NCI-H2196 treated with DMSO at 0.1 percent for 48 hours (cell line): Measurements from ENCODE around the gene DNM1L.
"Not testable (repeated sequence)": the region's sequence is repeated elsewhere in the genome, so short reads cannot be mapped to it uniquely, and the experiment has no call there.

Source experiments
- DNase-seq: peaks from one replicate; lab custom pipeline; 2025; ENCODE audit not compliant: unreplicated experiment; lab: John Stamatoyannopoulos, UW

DNM1L gene

DNA sequence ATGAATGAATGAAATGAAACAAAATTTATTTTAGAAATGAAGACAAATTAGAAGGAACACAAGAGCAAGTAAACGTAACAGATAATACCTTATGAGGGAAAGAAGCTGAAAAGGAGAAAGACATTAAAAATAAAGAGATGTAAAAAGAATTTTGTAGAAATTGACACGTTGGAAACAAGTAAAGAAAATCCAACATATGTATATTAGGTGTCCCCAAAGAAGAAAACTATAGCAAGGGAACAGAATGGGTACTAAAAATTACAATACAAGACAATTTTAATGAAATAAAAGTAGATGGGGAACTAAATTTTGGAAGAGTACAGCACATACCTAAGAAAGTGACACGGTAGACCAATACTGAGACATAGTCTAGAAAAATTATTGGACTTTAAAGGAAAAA lies 16.7 kb downstream of the DNM1L start:
- no peak for DNase-seq

DNA sequence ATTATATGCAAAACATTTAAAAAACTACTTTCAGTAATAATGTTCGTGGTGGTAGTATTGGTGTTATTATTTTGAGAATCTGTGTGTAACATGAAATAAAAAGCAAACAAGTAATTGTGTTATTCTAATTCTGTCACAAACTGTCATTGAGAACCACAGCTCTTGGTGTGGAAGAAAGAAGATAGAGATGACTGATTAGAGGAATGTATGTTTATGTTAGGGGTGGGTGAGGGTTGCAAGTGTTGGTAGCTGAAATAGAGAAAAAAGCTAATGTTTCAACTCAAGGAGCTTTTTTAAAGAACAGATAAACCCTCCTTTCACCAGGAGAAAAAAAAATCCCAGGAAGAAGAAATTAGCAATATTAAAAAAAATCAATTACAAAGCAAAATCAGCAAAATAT lies 18.3 kb downstream of the DNM1L start:
- DNase-seq: no peak

GRCh38 chr12:32698285-32698684 lies 19.2 kb downstream of the DNM1L start:
- no peak for DNase-seq

- DNase-seq: not testable (repeated sequence)
Observed at GRCh38 chr12:32699437-32699836, 20.3 kb downstream of the DNM1L start.

DNA sequence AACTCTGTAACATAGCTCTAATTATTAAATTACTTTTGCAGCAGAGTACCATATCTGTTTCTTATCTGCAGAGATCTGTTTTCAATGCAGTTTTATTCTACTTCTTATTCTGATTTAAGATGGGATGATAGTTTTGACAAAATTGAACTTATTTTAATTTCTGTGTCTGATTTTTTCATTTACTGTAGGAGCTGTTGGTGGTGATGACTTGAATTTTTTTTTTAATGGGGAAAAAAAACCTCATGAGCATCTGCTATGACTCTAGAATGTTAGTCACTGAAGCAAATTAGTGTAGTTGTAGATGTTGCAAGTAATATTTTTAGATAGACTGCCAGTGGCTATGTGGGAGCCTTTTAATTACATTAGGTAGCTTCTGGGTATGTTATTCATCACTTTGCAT lies 23.4 kb downstream of the DNM1L start:
- no peak for DNase-seq

- no peak for DNase-seq
Observed at GRCh38 chr12:32702946-32703345, 23.8 kb downstream of the DNM1L start.

- DNase-seq: no peak
Observed at GRCh38 chr12:32705783-32706182, 26.7 kb downstream of the DNM1L start.

- no peak for DNase-seq
Observed at GRCh38 chr12:32706335-32707024, 27.4 kb downstream of the DNM1L start.

DNA sequence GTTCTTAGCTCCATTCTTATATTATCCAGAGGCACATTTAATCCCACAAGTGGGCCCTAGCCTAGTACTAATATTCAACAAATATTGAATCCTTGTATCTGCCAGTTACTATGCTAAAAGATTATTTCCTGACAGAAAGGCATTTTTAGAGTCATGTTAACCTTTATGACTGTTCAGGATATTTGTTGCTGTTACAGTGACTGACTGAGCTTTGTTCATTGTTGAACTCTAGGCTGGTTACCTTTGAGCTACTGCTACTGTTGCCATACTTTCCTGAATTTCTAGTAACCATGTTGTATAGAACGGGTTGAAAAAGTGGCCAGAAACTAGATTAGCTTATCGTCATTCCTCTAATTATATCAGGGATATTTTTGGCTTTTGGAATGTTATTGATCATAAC lies 29.8 kb downstream of the DNM1L start:
- DNase-seq: no peak

DNA sequence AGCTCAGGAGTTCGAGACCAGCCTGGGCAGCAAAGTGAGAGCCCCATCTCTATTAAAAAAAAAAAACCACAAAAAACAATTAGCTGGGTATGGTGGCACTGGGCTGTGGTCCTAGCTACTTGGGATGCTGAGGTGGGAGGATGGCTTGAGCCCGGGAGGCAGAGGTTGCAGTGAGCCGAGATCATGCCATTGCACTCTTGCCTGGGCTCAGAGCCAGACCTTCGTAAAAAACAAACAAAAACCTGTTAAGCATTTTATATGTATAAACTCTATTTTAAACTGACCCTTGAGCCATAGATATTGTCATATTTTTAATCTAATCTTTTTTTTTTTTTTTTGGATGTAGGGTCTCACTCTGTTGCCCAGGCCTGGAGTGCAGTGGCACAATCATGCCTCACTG lies 35.7 kb downstream of the DNM1L start:
- no peak for DNase-seq

DNA sequence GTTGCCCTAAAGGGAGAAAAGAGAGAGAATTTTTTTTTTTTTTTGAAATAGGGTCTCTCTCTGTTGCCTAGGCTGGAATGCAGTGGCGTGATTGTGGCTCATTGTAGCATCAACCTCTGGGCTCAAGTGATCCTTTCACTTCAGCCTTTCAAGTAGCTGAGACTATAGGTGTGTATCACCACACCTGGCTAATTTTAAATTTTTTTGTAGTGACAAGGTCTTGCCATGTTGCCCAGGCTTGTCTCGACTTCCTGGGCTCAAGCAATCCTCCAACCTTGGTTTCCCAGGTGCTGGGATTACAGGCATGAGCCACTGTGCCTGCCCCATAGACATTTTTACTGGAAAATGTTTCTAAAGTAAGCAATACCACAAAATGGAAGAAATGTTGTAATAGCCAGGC lies 39.8 kb downstream of the DNM1L start:
- no peak for DNase-seq

- DNase-seq: not testable (repeated sequence)
Observed at GRCh38 chr12:32725308-32725707, 46.2 kb downstream of the DNM1L start.

GRCh38 chr12:32726286-32726685 lies 47.2 kb downstream of the DNM1L start:
- DNase-seq: no peak

- no peak for DNase-seq
Observed at GRCh38 chr12:32727237-32727636, 48.1 kb downstream of the DNM1L start.

GRCh38 chr12:32734952-32735351 lies 55.9 kb downstream of the DNM1L start:
- no peak for DNase-seq

DNA sequence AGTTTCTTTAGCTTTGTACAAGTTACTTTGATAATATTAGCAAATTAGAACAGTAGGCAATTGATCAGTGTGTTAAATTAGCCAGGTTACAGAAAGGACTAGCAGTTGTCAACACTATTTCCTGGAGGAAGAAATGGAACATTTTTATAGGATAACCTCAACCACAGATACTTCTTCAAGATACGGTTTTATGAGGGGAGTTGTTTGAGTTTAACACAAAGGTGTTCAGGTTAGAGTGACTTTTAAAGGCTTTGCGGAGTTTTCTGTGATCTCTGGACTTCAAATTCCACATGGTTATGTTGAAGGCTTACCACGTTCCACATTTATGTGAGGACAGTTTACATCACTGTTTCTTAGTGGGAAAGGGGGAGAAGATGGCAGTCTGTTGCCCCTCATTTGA lies 57.3 kb downstream of the DNM1L start:
- DNase-seq: no peak

DNA sequence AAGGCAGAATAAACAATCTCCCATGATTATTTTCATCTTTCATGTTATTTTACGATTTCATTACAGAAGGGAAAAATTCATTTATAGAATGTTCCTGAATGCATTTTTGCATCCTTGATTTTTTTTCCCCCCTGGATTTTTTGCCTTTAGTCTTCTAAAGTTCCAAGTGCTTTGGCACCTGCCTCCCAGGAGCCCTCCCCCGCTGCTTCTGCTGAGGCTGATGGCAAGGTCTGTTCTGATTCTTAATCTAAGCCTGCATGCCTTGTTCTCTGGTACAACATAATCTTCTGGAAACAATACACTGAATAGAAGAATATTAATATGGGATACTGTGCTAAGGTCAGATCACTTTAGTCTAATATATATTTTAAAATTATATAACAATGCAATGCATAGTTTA lies 58.6 kb downstream of the DNM1L start:
- DNase-seq: no peak

DNA sequence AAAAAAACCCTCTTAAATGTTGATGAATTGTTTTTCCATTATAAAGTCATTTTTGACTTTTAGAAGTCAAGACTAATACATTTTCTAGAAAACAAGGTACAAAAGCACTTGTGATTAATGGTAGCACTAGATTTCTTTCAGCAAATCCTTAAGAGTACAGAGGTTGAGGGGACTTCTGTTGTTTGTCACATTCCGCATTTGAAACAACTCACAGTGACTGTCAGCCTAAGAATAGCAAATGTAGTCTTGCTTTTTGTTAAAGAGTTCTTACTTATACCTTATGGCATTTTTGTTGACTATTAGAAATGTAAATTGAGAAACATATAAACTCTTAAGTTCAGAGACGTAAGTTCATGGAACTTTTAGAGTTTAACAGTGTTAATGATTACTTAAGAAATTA lies 60.2 kb downstream of the DNM1L start:
- DNase-seq: no peak

GRCh38 chr12:32742133-32742532 lies 63.0 kb downstream of the DNM1L start:
- no peak for DNase-seq

- DNase-seq: no peak
Observed at GRCh38 chr12:32743264-32743663, 64.2 kb downstream of the DNM1L start.

DNA sequence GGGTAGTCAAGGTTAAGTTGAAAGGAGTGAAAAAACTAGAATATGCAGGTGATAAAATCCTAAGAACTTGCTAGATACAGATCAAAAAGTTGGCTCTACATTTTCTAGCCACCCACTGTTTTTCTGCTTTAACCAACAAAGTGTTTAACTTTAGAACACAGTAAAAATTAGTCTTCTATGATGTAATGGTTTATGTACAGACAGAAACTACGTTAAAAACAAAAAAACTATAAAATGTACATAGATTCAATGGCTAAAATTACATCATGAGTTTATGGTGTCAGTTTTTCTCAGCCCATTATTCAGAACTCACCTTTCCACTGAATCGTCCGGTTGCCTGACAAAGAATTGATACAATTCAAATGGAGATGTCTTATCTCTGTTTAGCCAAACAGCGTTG lies 74.5 kb downstream of the DNM1L start:
- no peak for DNase-seq

- DNase-seq: no peak
Observed at GRCh38 chr12:32754111-32754510, 75.0 kb downstream of the DNM1L start.

DNA sequence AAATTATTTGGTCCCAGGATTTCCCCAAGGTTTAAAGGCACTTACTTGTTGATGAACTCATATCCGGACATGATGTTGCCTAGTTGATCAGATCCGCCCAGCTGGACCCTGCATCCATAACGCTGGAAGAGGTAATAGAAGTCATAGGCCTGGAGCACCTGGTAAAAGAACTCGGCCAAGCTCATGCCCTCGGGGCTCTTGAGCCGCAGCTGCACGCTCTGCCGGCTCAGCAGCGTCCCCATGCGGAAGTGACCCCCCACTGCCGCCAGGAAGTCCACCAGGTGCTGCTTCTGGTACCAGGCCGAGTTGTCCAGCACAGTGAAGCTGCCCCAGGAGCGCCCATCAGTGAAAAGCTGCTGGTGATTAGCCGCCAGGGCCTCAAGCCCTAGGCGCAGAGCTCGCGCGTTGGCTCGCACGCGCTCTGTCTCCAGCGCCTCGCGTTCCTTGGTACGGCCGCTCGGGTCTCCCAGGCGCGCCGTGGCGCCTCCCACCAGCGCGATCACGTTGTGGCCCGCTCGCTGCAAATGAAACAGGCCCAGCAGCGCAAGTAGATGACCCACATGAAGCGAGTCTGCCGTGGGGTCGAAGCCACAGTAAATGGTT lies 76.1 kb downstream of the DNM1L start:
- DNase-seq: peak; percentile 80
